Measurements from ENCODE around the gene GRAMD2B. TPM values are rescaled to one million over a fixed set of nuclear protein-coding genes. Genes with fewer than 3 reads are reported as not detected.

The GRAMD2B gene
- polyA plus RNA-seq, 1 donor from 2014 or later, result not detected

DNA sequence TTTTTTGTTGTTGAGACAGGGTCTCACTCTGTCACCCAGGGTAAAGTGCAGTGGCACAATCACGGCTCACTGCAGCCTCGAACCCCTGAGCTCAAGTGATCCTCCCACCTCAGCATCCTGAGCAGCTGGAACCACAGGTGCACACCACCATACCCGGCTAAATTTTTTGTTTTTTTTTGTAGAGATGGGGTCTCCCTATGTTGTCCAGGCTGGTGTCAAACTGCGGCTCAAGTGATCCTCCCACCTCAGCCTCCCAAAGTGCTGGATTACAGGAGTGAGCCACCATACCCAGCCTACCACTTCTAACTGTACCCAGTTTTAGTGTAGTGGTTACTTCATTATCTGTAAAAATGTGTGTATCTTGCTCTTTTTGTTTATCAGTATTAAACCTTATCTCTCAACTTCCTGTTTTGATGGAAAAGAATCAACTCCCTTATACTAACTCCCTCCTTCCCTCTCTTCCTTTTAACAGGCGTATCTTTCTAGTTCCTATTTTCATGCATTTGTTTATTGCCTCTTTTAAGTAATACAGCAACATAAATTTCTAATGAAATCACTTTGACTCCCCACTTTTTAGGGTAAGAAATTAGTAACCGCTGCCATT is 33.1 kb downstream of the GRAMD2B start:
- Histone ChIP-seq H3K27me3 (ENCODE audit: insufficient read depth, low read depth, low read length) (no peaks in the 10 kb centered on the region), H3K27ac (ENCODE audit: low read length) (no peak overlapping the region), H3K9me3 (ENCODE audit: low read length) (no peaks in the 10 kb centered on the region), H3K9me2 (ENCODE audit: insufficient read depth, low read length) (no peaks in the 10 kb centered on the region), H3K4me3 (ENCODE audit: low read length) (no peak overlapping the region), H3F3A (ENCODE audit: insufficient read depth, low read length, poor library complexity, severe bottlenecking) (no peaks in the 10 kb centered on the region), H4K20me1 (ENCODE audit: insufficient read depth) (no peaks in the 10 kb centered on the region), H3K4me2 (ENCODE audit: low read length) (no peak overlapping the region), H3K9ac (ENCODE audit: low read length) (no peak overlapping the region), H2AFZ (ENCODE audit: low read depth, low read length) (no peak overlapping the region), H3K36me3 (ENCODE audit: insufficient read depth, low read length) (no peaks in the 10 kb centered on the region), H3K79me2 (replicated peaks; ENCODE audit: insufficient read depth, low read length) (no peaks in the 10 kb centered on the region)
- no peak for TF ChIP-seq CTCF (IDR thresholded peaks at IDR 0.05; ENCODE audit: poor library complexity, severe bottlenecking)
- TF ChIP-seq EP300 (conservative IDR thresholded peaks at IDR 0.05; ENCODE audit: poor library complexity, severe bottlenecking), result no peak

DNA sequence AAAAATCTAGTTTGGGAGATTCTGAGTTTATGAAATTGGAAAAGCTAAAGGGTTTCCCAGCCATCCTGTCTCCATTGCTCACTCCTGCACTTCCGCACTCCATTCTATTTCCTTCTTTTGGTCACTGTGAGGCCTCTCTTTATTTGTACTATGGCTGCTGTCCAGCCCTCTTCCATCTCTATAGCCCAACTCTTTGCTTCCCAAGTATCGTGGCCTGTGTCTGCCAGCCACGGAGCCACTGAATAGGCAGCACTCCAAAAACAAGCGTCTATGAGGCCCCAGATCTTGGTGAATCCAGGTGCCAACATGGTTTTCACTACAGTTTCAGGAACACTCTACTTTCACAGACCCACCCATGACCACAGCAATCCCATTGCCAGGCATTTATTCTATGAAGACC is 37.2 kb downstream of the GRAMD2B start:
- Histone ChIP-seq H3K9me3 (ENCODE audit: low read length) (no peaks in the 10 kb centered on the region), H3K9ac (ENCODE audit: low read length) (no peak overlapping the region), H3K4me2 (ENCODE audit: low read length) (no peak overlapping the region), H3K27me3 (ENCODE audit: insufficient read depth, low read depth, low read length) (no peaks in the 10 kb centered on the region), H3K4me3 (ENCODE audit: low read length) (no peak overlapping the region), H3F3A (ENCODE audit: insufficient read depth, low read length, poor library complexity, severe bottlenecking) (no peaks in the 10 kb centered on the region), H3K9me2 (ENCODE audit: insufficient read depth, low read length) (no peaks in the 10 kb centered on the region), H3K27ac (ENCODE audit: low read length) (no peak overlapping the region), H3K79me2 (replicated peaks; ENCODE audit: insufficient read depth, low read length) (no peaks in the 10 kb centered on the region), H4K20me1 (ENCODE audit: insufficient read depth) (no peaks in the 10 kb centered on the region), H3K36me3 (ENCODE audit: insufficient read depth, low read length) (no peaks in the 10 kb centered on the region), H2AFZ (ENCODE audit: low read depth, low read length) (no peak overlapping the region)
- TF ChIP-seq RAD21 (conservative IDR thresholded peaks at IDR 0.05), result no peak
- no peak for TF ChIP-seq EZH2 (IDR thresholded peaks at IDR 0.05; ENCODE audit: borderline replicate concordance, insufficient read depth, low read length, poor library complexity, severe bottlenecking)
- no peak for TF ChIP-seq CTCF (IDR thresholded peaks at IDR 0.05; ENCODE audit: poor library complexity, severe bottlenecking)

- no peak for TF ChIP-seq RAD21 (conservative IDR thresholded peaks at IDR 0.05)
- no peak for TF ChIP-seq SMC3 (conservative IDR thresholded peaks at IDR 0.05; ENCODE audit: poor library complexity)
- TF ChIP-seq EP300 (conservative IDR thresholded peaks at IDR 0.05; ENCODE audit: poor library complexity, severe bottlenecking), result no peak
- TF ChIP-seq CTCF (IDR thresholded peaks at IDR 0.05; ENCODE audit: poor library complexity, severe bottlenecking), result no peak
- no peak for TF ChIP-seq REST (IDR thresholded peaks at IDR 0.05; ENCODE audit: borderline replicate concordance)
- TF ChIP-seq MXI1 (conservative IDR thresholded peaks at IDR 0.05; ENCODE audit: poor library complexity, severe bottlenecking), result no peak
- TF ChIP-seq TAF1 (IDR thresholded peaks at IDR 0.05; ENCODE audit: low read depth), result no peak
- no peak for TF ChIP-seq POLR2AphosphoS5 (IDR thresholded peaks at IDR 0.05)
- no peak for TF ChIP-seq EZH2 (IDR thresholded peaks at IDR 0.05; ENCODE audit: borderline replicate concordance, insufficient read depth, low read length, poor library complexity, severe bottlenecking)
- Histone ChIP-seq H3K4me3 (ENCODE audit: low read length) (no peak overlapping the region), H4K20me1 (ENCODE audit: insufficient read depth) (no peaks in the 10 kb centered on the region), H3F3A (ENCODE audit: insufficient read depth, low read length, poor library complexity, severe bottlenecking) (no peaks in the 10 kb centered on the region), H3K9ac (ENCODE audit: low read length) (no peak overlapping the region), H3K4me2 (ENCODE audit: low read length) (no peak overlapping the region), H2AFZ (ENCODE audit: low read depth, low read length) (no peak overlapping the region), H3K27me3 (ENCODE audit: insufficient read depth, low read depth, low read length) (no peaks in the 10 kb centered on the region), H3K79me2 (replicated peaks; ENCODE audit: insufficient read depth, low read length) (no peaks in the 10 kb centered on the region), H3K9me2 (ENCODE audit: insufficient read depth, low read length) (no peaks in the 10 kb centered on the region), H3K36me3 (ENCODE audit: insufficient read depth, low read length) (no peaks in the 10 kb centered on the region), H3K27ac (ENCODE audit: low read length) (no peak overlapping the region), H3K9me3 (ENCODE audit: low read length) (no peaks in the 10 kb centered on the region)
Observed at GRCh38 chr5:126460977-126461376, 37.8 kb downstream of the GRAMD2B start.
